HG02938 (cell line): ENCODE data around the gene PRDM10.

Source experiments
- ATAC-seq: cut with Tn5 transposase; IDR thresholded peaks from one replicate; pipeline ENCODE4 v1.9.1; 2021; ENCODE audit warnings: mild to moderate bottlenecking, moderate library complexity; ENCODE audit not compliant: unreplicated experiment

Gene PRDM10

DNA sequence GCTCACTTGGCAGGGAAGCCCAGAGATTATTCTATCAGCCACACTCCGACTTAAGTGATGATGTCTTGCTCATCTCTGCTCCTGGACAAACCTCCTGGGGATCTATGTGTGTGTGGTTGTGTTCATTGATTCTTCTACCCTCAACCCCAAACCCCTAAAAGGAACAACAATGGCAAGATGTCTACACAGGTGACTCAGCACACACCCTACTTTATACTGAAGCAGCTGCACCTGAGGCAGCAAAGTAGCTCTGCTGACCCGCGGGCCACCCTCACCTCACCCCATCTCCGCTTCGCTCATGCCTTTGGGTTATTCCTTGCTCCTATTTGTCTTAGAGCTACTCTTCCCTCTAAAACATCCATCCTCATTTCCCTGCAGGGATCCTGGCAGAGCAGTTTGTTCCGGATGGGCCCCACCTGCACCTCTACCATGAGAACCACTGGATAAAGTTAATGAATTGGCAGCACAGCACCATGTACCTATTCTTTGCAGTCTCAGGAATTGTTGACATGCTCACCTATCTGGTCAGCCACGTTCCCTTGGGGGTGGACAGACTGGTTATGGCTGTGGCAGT is 148.3 kb downstream of the PRDM10 start:
- no peak for ATAC-seq

- no peak for ATAC-seq
These were observed 149.0 kb downstream of the PRDM10 start for GRCh38 chr11:129853518-129854231.

- no peak for ATAC-seq
These were observed 150.4 kb downstream of the PRDM10 start for GRCh38 chr11:129852125-129852740.
